Naive thymus-derived CD8-positive, alpha-beta T cell (primary cell): ENCODE data around the gene AGBL2. TPM values are rescaled to one million over a fixed set of nuclear protein-coding genes. Genes with fewer than 3 reads are reported as not detected.
"Not testable (repeated sequence)": the region's sequence is repeated elsewhere in the genome, so short reads cannot be mapped to it uniquely, and the experiment has no call there.

Source experiments
- ATAC-seq, 2 donors: fragments of 150-1000 bp; cut with Tn5 transposase in 1 of 2; sonication (Bioruptor Pico), chemical (Tn5 transposase) in 1 of 2; 1 replicate in 1 of 2; 2 replicates in 1 of 2; pipeline ENCODE4 v1.10.0; 2021; ENCODE audit warnings: mild to moderate bottlenecking in 2 of 2, moderate library complexity in 2 of 2
- POLR2A ChIA-PET: fragments of 350-600 bp; sonication (Branson Sonifier 250); formaldehyde crosslinking; loops from one replicate; lab custom pipeline; 2021; ENCODE audit warnings: antibody characterized with exemption; lab: Charles Lee
- DNase-seq, 10 donors: peaks; one replicate each; pipeline versions ENCODE4 v3.0.0 to v3.0.0-alpha.2; 2020 to 2022
- H3K27ac Mint-ChIP-seq, 10 donors: one replicate each; pipeline ENCODE4 v1.8.0; 2020 to 2022; ENCODE audit warnings: mild to moderate bottlenecking in 10 of 10, mixed read lengths in 10 of 10, moderate library complexity in 4 of 10, inconsistent platforms in 1 of 10
- H3K27me3 Mint-ChIP-seq, 5 donors: one replicate each; pipeline ENCODE4 v1.8.0; 2021 to 2022; ENCODE audit warnings: mixed read lengths in 5 of 5
- H3K36me3 Mint-ChIP-seq, 3 donors: one replicate each; pipeline ENCODE4 v1.8.0; 2020 to 2022; ENCODE audit warnings: mixed read lengths in 3 of 3, mild to moderate bottlenecking in 2 of 3, inconsistent platforms in 1 of 3
- H3K4me1 Mint-ChIP-seq, 4 donors: one replicate each; pipeline ENCODE4 v1.8.0; 2021 to 2022; ENCODE audit warnings: mixed read lengths in 4 of 4
- H3K4me3 Mint-ChIP-seq, 10 donors: one replicate each; pipeline ENCODE4 v1.8.0; 2020 to 2022; ENCODE audit warnings: mild to moderate bottlenecking in 10 of 10, mixed read lengths in 10 of 10, moderate library complexity in 6 of 10, inconsistent platforms in 1 of 10
- H3K9me3 Mint-ChIP-seq, 9 donors: one replicate each; pipeline ENCODE4 v1.8.0; 2020 to 2022; ENCODE audit warnings: mixed read lengths in 9 of 9, mild to moderate bottlenecking in 3 of 9, inconsistent platforms in 1 of 9, moderate library complexity in 1 of 9
- polyA plus RNA-seq, 3 donors: library from polyadenylated mRNA; unstranded; fragments of 300-500 nt; fragmentation: Illumina TruSeq; gene quantifications; one replicate each; pipeline ENCODE4 v1.2.3, GENCODE V29; 2021
- total RNA-seq, 8 experiments: library from RNA in 2 of 8; stranded (reverse) in 2 of 8; gene quantifications; one replicate each; pipeline ENCODE4 v1.2.3 and lab custom pipeline; 2021 to 2026

Gene AGBL2
- total and polyA plus RNA-seq, 5 experiments from 2014 or later = 1.5 to 12.1 (median 2.9) TPM

- Mint-ChIP-seq H3K4me1 (peaks cover 5 to 10% (median 7%) of the 10 kb centered on the region in 4 donors), H3K36me3 (peaks cover 1 to 9% (median 4%) of the 10 kb centered on the region in 3 donors), H3K27me3 (no peaks in the 10 kb centered on the region), H3K27ac (no peak overlapping the region), H3K4me3 (no peak overlapping the region), H3K9me3 (no peaks in the 10 kb centered on the region)
- DNase-seq (no peak), ATAC-seq (no peak)
- POLR2A ChIA-PET = no interaction called here
These were observed 26.2 kb downstream of the AGBL2 start for GRCh38 chr11:47688991-47689390.

- peak overlapping the region in 1 of 10 donors; percentile 17 for H3K27ac Mint-ChIP-seq
- ATAC-seq (no peak), DNase-seq (no peak)
- H3K4me3 Mint-ChIP-seq = no peak overlapping the region
- peaks cover 1 to 9% (median 4%) of the 10 kb centered on the region in 3 donors for H3K36me3 Mint-ChIP-seq
- H3K27me3 Mint-ChIP-seq = no peaks in the 10 kb centered on the region
- POLR2A ChIA-PET = interaction anchor here (0.6 kb wide), 1 partner anchor 9 kb away, joined by 7 read pairs; no protein-coding TSS in a partner anchor
- peaks cover 5 to 10% (median 6%) of the 10 kb centered on the region in 4 donors for H3K4me1 Mint-ChIP-seq
- H3K9me3 Mint-ChIP-seq = no peaks in the 10 kb centered on the region
These were observed 27.1 kb downstream of the AGBL2 start for GRCh38 chr11:47688111-47688510.

GRCh38 chr11:47686704-47687103 lies 28.5 kb downstream of the AGBL2 start:
- not testable (repeated sequence) for H3K9me3 Mint-ChIP-seq, ATAC-seq, DNase-seq, H3K4me1 Mint-ChIP-seq, H3K27ac Mint-ChIP-seq, H3K27me3 Mint-ChIP-seq, H3K36me3 Mint-ChIP-seq, H3K4me3 Mint-ChIP-seq
- POLR2A ChIA-PET = interaction anchor here (0.7 kb wide), 1 partner anchor 72 kb away, joined by 4 read pairs; no protein-coding TSS in a partner anchor

DNA sequence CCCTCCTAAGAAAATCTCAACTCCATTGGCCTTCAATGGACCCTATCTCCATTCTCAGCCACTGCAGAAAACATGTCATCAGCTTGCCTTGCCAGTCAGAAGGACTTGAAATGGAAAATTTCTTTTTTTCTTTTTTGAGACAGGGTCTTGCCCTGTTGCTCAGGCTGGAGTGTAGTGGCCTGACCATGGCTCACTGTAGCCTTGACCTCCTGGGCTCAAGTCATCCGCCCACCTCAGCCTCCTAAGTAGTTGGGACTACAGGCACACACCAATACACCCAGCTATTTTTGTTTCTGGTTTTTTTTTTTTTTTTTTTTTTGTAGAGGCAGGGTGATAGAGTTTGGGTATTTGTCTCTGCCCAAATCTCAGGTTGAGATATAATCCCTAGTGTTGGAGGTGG lies 29.0 kb downstream of the AGBL2 start:
- Mint-ChIP-seq H3K36me3 (peaks cover 1 to 9% (median 4%) of the 10 kb centered on the region in 3 donors), H3K4me1 (no peaks in the 10 kb centered on the region), H3K27me3 (no peaks in the 10 kb centered on the region), H3K9me3 (no peaks in the 10 kb centered on the region), H3K27ac (no peak overlapping the region), H3K4me3 (no peak overlapping the region)
- no peak for ATAC-seq
- POLR2A ChIA-PET = no interaction called here
- DNase-seq = no peak

DNA sequence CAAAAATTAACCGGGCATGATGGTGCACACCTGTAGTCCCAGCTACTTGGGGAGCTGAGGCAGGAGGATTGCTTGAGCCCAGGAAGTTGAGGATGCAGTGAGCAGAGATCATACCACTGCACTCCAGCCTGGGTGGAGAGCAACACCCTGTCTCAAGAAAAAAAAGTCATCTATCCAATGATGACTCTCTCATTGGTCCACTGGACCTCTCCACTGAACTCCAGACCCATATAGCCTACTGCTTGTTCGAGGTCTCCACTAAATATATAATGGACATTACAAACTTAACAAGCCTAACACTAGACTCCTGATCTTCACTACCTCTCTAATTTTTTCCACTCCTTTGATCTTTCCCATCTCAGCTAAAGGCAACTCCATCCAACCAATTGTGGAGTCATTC lies 39.3 kb downstream of the AGBL2 start:
- no peak for DNase-seq
- no peak for ATAC-seq
- H3K9me3 Mint-ChIP-seq = no peaks in the 10 kb centered on the region
- no peak overlapping the region for H3K27ac Mint-ChIP-seq
- POLR2A ChIA-PET = interaction anchor here (0.7 kb wide), 2 partner anchors 8 to 287 kb away, joined by 3 to 4 read pairs; no protein-coding TSS in a partner anchor
- H3K4me3 Mint-ChIP-seq = no peak overlapping the region
- H3K36me3 Mint-ChIP-seq = peaks cover 0 to 2% (median 0%) of the 10 kb centered on the region in 3 donors
- H3K27me3 Mint-ChIP-seq = no peaks in the 10 kb centered on the region
- no peaks in the 10 kb centered on the region for H3K4me1 Mint-ChIP-seq

- Mint-ChIP-seq H3K4me1 (no peaks in the 10 kb centered on the region), H3K27ac (no peak overlapping the region), H3K4me3 (no peak overlapping the region), H3K27me3 (no peaks in the 10 kb centered on the region), H3K36me3 (peaks cover 0 to 4% (median 0%) of the 10 kb centered on the region in 3 donors), H3K9me3 (no peaks in the 10 kb centered on the region)
- POLR2A ChIA-PET = no interaction called here
- ATAC-seq (no peak), DNase-seq (no peak)
These were observed 42.9 kb downstream of the AGBL2 start for GRCh38 chr11:47672283-47672730.

- Mint-ChIP-seq H3K36me3 (peaks cover 0 to 4% (median 2%) of the 10 kb centered on the region in 3 donors), H3K27ac (no peak overlapping the region), H3K4me1 (no peaks in the 10 kb centered on the region), H3K27me3 (no peaks in the 10 kb centered on the region), H3K4me3 (no peak overlapping the region), H3K9me3 (no peaks in the 10 kb centered on the region)
- DNase-seq = no peak
- no peak for ATAC-seq
- POLR2A ChIA-PET = no interaction called here
These were observed 45.3 kb downstream of the AGBL2 start for GRCh38 chr11:47669856-47670255.

DNA sequence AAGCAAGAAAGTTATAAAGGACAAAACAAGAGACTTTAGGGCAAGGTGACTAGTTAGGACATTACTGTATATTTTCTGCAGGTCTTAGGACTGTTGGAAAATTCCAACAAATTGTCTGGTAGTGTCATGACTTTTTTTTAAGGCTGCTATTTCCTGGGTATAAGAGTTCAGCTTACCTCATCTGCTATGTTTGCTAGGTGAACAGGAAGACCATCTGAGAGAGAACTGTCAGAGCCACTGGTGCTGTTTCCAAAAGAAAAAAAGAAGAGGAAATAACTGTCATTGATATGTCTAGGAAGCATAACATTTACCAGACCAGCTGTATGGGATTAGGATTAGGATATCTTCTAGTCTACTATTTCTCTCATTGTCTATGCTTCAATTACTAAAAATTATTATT lies 46.5 kb downstream of the AGBL2 start:
- peaks cover 0 to 4% (median 2%) of the 10 kb centered on the region in 3 donors for H3K36me3 Mint-ChIP-seq
- H3K4me3 Mint-ChIP-seq = no peak overlapping the region
- POLR2A ChIA-PET = interaction anchor here (0.7 kb wide), 1 partner anchor 198 kb away, joined by 4 read pairs; no protein-coding TSS in a partner anchor
- no peaks in the 10 kb centered on the region for H3K27me3 Mint-ChIP-seq
- no peaks in the 10 kb centered on the region for H3K4me1 Mint-ChIP-seq
- H3K9me3 Mint-ChIP-seq = no peaks in the 10 kb centered on the region
- DNase-seq (no peak), ATAC-seq (no peak)
- H3K27ac Mint-ChIP-seq = peak overlapping the region in 1 of 10 donors; percentile 73

DNA sequence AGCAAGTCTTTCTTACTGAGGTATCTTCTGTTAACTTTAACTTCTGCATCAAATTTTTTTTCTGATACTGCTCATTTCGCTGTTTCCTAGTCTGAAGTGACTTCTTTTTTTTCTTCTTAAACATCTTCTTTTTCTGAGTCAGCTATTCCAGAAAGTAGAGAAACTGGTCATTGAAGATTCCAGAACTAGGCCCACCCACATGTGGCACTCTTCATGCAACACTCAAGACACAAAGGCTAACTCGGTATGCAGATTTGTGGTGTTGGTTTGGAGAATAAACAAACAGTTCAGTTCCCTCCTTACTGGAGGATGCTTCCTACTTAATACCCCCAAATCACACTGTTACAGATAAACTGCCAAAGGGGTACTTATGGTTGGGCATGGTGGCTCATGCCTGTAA lies 47.6 kb downstream of the AGBL2 start:
- Mint-ChIP-seq H3K4me3 (no peak overlapping the region), H3K27me3 (no peaks in the 10 kb centered on the region), H3K9me3 (no peaks in the 10 kb centered on the region), H3K36me3 (peaks cover 0 to 4% (median 2%) of the 10 kb centered on the region in 3 donors), H3K4me1 (no peaks in the 10 kb centered on the region), H3K27ac (no peak overlapping the region)
- POLR2A ChIA-PET = no interaction called here
- ATAC-seq (no peak), DNase-seq (no peak)

DNA sequence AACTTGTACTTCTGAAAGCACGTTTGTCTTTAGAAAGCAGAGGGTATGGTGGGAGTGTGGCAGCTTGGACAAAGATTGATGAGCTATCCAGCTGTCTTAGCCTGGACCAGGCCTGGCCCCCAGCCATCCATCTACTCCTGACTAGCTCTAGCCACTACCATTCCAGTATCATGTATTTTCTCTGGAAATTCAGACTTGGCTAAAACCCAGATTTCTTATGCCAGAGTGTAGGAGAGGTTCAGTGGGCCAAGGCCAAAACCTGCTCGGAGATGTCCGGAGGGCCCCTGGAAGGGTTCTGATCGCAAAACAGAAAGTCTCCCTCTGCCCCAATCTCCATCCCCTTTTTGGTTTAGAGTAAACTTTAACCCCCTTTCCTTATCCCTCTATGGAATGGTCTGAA lies 48.0 kb downstream of the AGBL2 start:
- DNase-seq (no peak), ATAC-seq (no peak)
- peaks cover 0 to 4% (median 2%) of the 10 kb centered on the region in 3 donors for H3K36me3 Mint-ChIP-seq
- H3K27ac Mint-ChIP-seq = no peak overlapping the region
- no peaks in the 10 kb centered on the region for H3K27me3 Mint-ChIP-seq
- POLR2A ChIA-PET = no interaction called here
- no peak overlapping the region for H3K4me3 Mint-ChIP-seq
- no peaks in the 10 kb centered on the region for H3K4me1 Mint-ChIP-seq
- no peaks in the 10 kb centered on the region for H3K9me3 Mint-ChIP-seq

- not testable (repeated sequence) for H3K27ac Mint-ChIP-seq, DNase-seq, ATAC-seq, H3K4me1 Mint-ChIP-seq, H3K27me3 Mint-ChIP-seq, H3K4me3 Mint-ChIP-seq, H3K36me3 Mint-ChIP-seq, H3K9me3 Mint-ChIP-seq
- POLR2A ChIA-PET = interaction anchor here (0.8 kb wide), 1 partner anchor 100 kb away, joined by 4 read pairs; no protein-coding TSS in a partner anchor
These were observed 50.2 kb downstream of the AGBL2 start for GRCh38 chr11:47664936-47665335.

GRCh38 chr11:47661245-47661644 lies 53.9 kb downstream of the AGBL2 start:
- no peak for ATAC-seq
- Mint-ChIP-seq H3K27ac (no peak overlapping the region), H3K9me3 (no peaks in the 10 kb centered on the region), H3K36me3 (no peaks in the 10 kb centered on the region), H3K27me3 (no peaks in the 10 kb centered on the region), H3K4me3 (no peak overlapping the region), H3K4me1 (no peaks in the 10 kb centered on the region)
- POLR2A ChIA-PET = interaction anchor here (0.6 kb wide), 1 partner anchor 9 kb away, joined by 3 read pairs; no protein-coding TSS in a partner anchor
- no peak for DNase-seq

- Mint-ChIP-seq H3K9me3 (no peaks in the 10 kb centered on the region), H3K4me1 (no peaks in the 10 kb centered on the region), H3K4me3 (no peak overlapping the region), H3K27ac (no peak overlapping the region), H3K27me3 (no peaks in the 10 kb centered on the region), H3K36me3 (no peaks in the 10 kb centered on the region)
- DNase-seq = no peak
- POLR2A ChIA-PET = no interaction called here
- no peak for ATAC-seq
These were observed 55.9 kb downstream of the AGBL2 start for GRCh38 chr11:47659276-47659675.
